SK-N-MC (cell line): ENCODE measurements around the gene NDUFS4.

ENCODE experiments used
- DNase-seq: peaks from one replicate; pipeline ENCODE4 v3.0.0-alpha.2; 2011; ENCODE audit warnings: low read depth, low spot score
- H3K27ac ChIP-seq: fragments of 200-600 bp; sonication (generic); 2 replicates; pipeline ENCODE4 v1.5.1; 2016; ENCODE audit warnings: mixed run types
- H3K36me3 ChIP-seq: fragments of 200-600 bp; sonication (generic); 2 replicates; pipeline ENCODE4 v1.6.1; 2017; ENCODE audit warnings: antibody characterized with exemption, low read length, mixed read lengths; ENCODE audit not compliant: insufficient read depth
- H3K4me3 ChIP-seq: fragments of 200-600 bp; sonication (generic); 2 replicates; pipeline ENCODE4 v1.5.1; 2016
- H3K9ac ChIP-seq: fragments of 200-600 bp; sonication (generic); 2 replicates; pipeline ENCODE4 v1.8.0; 2017; ENCODE audit warnings: mixed run types, mixed read lengths; ENCODE audit not compliant: insufficient read length
- H3K9me3 ChIP-seq: fragments of 200-600 bp; sonication (generic); 2 replicates; pipeline ENCODE4 v1.6.1; 2017; ENCODE audit warnings: low read depth, mild to moderate bottlenecking, antibody characterized with exemption, low read length, moderate library complexity, mixed read lengths
- EZH2 ChIP-seq: fragments of 200-600 bp; sonication (generic); IDR thresholded peaks from one replicate; pipeline ENCODE4 v1.6.1; 2017; ENCODE audit warnings: antibody characterized with exemption
- FOXP2 ChIP-seq: optimal IDR thresholded peaks from 2 replicates; pipeline ENCODE3; 2011; ENCODE audit warnings: mild to moderate bottlenecking, moderate library complexity; ENCODE audit not compliant: insufficient read depth; ENCODE audit errors: extremely low read length, control extremely low read depth
- POLR2AphosphoS5 ChIP-seq: IDR thresholded peaks from 2 replicates; pipeline ENCODE4 v1.6.1; 2012; ENCODE audit warnings: mild to moderate bottlenecking, low read depth, low read length, borderline replicate concordance

The NDUFS4 gene

GRCh38 chr5:53713978-53714666, 153.7 kb downstream of the NDUFS4 start:
- Histone ChIP-seq H3K9me3 (no peaks in the 10 kb centered on the region), H3K36me3 (no peaks in the 10 kb centered on the region), H3K4me3 (no peak overlapping the region), H3K9ac (no peak overlapping the region), H3K27ac (no peak overlapping the region)
- no peak for DNase-seq
- TF ChIP-seq FOXP2: no peak
- TF ChIP-seq POLR2AphosphoS5: no peak
- no peak for TF ChIP-seq EZH2

GRCh38 chr5:53714667-53715010, 154.2 kb downstream of the NDUFS4 start:
- Histone ChIP-seq H3K9me3 (no peaks in the 10 kb centered on the region), H3K4me3 (no peak overlapping the region), H3K36me3 (no peaks in the 10 kb centered on the region), H3K27ac (no peak overlapping the region), H3K9ac (no peak overlapping the region)
- no peak for TF ChIP-seq FOXP2
- no peak for DNase-seq

GRCh38 chr5:53726121-53726520, 165.7 kb downstream of the NDUFS4 start:
- TF ChIP-seq EZH2: no peak
- TF ChIP-seq FOXP2: no peak
- no peak for TF ChIP-seq POLR2AphosphoS5
- H3K9ac ChIP-seq: no peak overlapping the region
- H3K4me3 ChIP-seq: no peak overlapping the region
- H3K36me3 ChIP-seq: no peaks in the 10 kb centered on the region
- no peak overlapping the region for H3K27ac ChIP-seq
- DNase-seq: no peak
- no peaks in the 10 kb centered on the region for H3K9me3 ChIP-seq

GRCh38 chr5:53730943-53731342, 170.5 kb downstream of the NDUFS4 start:
- no peak for TF ChIP-seq FOXP2
- TF ChIP-seq POLR2AphosphoS5: no peak
- no peak for TF ChIP-seq EZH2
- peak; percentile 12 for DNase-seq
- Histone ChIP-seq H3K27ac (no peak overlapping the region), H3K4me3 (no peak overlapping the region), H3K9me3 (no peaks in the 10 kb centered on the region), H3K36me3 (no peaks in the 10 kb centered on the region), H3K9ac (no peak overlapping the region)
